NCI-H446 treated with DMSO at 0.1 percent for 48 hours (cell line): ENCODE results near the gene PLA2G10.
"Not testable (repeated sequence)": the region's sequence is repeated elsewhere in the genome, so short reads cannot be mapped to it uniquely, and the experiment has no call there.

ENCODE experiments used
- DNase-seq: peaks from one replicate; lab custom pipeline; 2025; lab: John Stamatoyannopoulos, UW

The PLA2G10 gene

GRCh38 chr16:14667347-14668266 is 26.5 kb downstream of the PLA2G10 start:
- no peak for DNase-seq

GRCh38 chr16:14658063-14658462 is 36.0 kb downstream of the PLA2G10 start:
- no peak for DNase-seq

- no peak for DNase-seq
Measured at GRCh38 chr16:14652726-14653125, 41.4 kb downstream of the PLA2G10 start.

- no peak for DNase-seq
Measured at GRCh38 chr16:14650629-14651028, 43.5 kb downstream of the PLA2G10 start.

GRCh38 chr16:14649816-14650215 is 44.3 kb downstream of the PLA2G10 start:
- no peak for DNase-seq

GRCh38 chr16:14641926-14642325 is 52.2 kb downstream of the PLA2G10 start:
- DNase-seq = no peak

GRCh38 chr16:14641206-14641605 is 52.9 kb downstream of the PLA2G10 start:
- no peak for DNase-seq

- no peak for DNase-seq
Measured at GRCh38 chr16:14640538-14640937, 53.6 kb downstream of the PLA2G10 start.

- not testable (repeated sequence) for DNase-seq
Measured at GRCh38 chr16:14636951-14637240, 57.2 kb downstream of the PLA2G10 start.

- not testable (repeated sequence) for DNase-seq
Measured at GRCh38 chr16:14636179-14636950, 57.7 kb downstream of the PLA2G10 start.

- no peak for DNase-seq
Measured at GRCh38 chr16:14635395-14636165, 58.5 kb downstream of the PLA2G10 start.

- DNase-seq = no peak
Measured at GRCh38 chr16:14634389-14634725, 59.8 kb downstream of the PLA2G10 start.

- DNase-seq = peak; percentile 93
Measured at GRCh38 chr16:14632693-14633569, 61.2 kb downstream of the PLA2G10 start, which contains the start of gene BFAR. TSS of gene BFAR (plus strand) at chr16:14632951. CDS start at chr16:14644347, 11,396 bp downstream.

- not testable (repeated sequence) for DNase-seq
Measured at GRCh38 chr16:14630620-14631330, 63.3 kb downstream of the PLA2G10 start.

- peak; percentile 92 for DNase-seq
Measured at GRCh38 chr16:14629919-14630619, 64.0 kb downstream of the PLA2G10 start, which contains the start of gene PARN. TSS of gene PARN (minus strand) at chr16:14630260. CDS start at chr16:14630125, 135 bp downstream.

- DNase-seq = no peak
Measured at GRCh38 chr16:14629612-14629918, 64.5 kb downstream of the PLA2G10 start.

GRCh38 chr16:14628806-14629611 is 65.1 kb downstream of the PLA2G10 start:
- no peak for DNase-seq

- no peak for DNase-seq
Measured at GRCh38 chr16:14627078-14627477, 67.0 kb downstream of the PLA2G10 start.
